A549 (cell line): Measurements from ENCODE around the gene MRPL2. TPM values are rescaled to one million over a fixed set of nuclear protein-coding genes. Genes with fewer than 3 reads are reported as not detected.
A peak's percentile ranks its signal among the peaks of the same experiment; 100 is the strongest.

ENCODE experiments used
- ATAC-seq, 2 experiments: fragments of 200-7000 bp in 1 of 2; fragments of >200 bp in 1 of 2; cut with Nextera tagmentation in 1 of 2; cut with Tn5 transposase in 1 of 2; 3 replicates each; pipeline versions ENCODE4 v1.8.0 to v1.9.1; 2018 to 2020; ENCODE audit warnings: mild to moderate bottlenecking in 1 of 2, moderate library complexity in 1 of 2
- CTCF ChIA-PET: fragments of 300-600 bp; sonication (Branson Sonifier 250); formaldehyde crosslinking; extraction: SDS; loops from one replicate; lab custom pipeline; 2021; ENCODE audit warnings: antibody characterized with exemption, inconsistent platforms; lab: Yijun Ruan, JAX
- POLR2A ChIA-PET: fragments of 350-600 bp; formaldehyde crosslinking; extraction: SDS; loops from one replicate; lab custom pipeline; 2021; ENCODE audit warnings: antibody characterized with exemption, inconsistent platforms; lab: Yijun Ruan, JAX
- DNase-seq, 2 experiments: peaks; one replicate each; pipeline versions ENCODE4 v3.0.0 to v3.0.0-alpha.2; 2011 to 2016; ENCODE audit warnings: low read depth in 1 of 2, low spot score in 1 of 2
- FAIRE-seq: peaks from 2 replicates; lab custom pipeline; 2011; peaks lifted over from hg19 to GRCh38; lab: Jason Lieb, UNC
- H3K27ac ChIP-seq, 2 experiments: fragments of >200 bp; sonication (Bioruptor Twin); formaldehyde crosslinking; 3 replicates each; pipeline ENCODE4 v1.5.1; 2016 to 2017
- H3K4me1 ChIP-seq: fragments of >200 bp; sonication (Bioruptor Twin); formaldehyde crosslinking; 3 replicates; pipeline ENCODE4 v1.6.1; 2016
- H3K4me2 ChIP-seq: fragments of >200 bp; sonication (Bioruptor Twin); formaldehyde crosslinking; 3 replicates; pipeline ENCODE4 v1.6.1; 2016
- H3K4me3 ChIP-seq: fragments of >200 bp; sonication (Bioruptor Twin); formaldehyde crosslinking; 3 replicates; pipeline ENCODE4 v1.5.1; 2016
- H3K9me3 ChIP-seq: fragments of >200 bp; sonication (Bioruptor Twin); formaldehyde crosslinking; 3 replicates; pipeline ENCODE4 v1.6.1; 2016
- BHLHE40 ChIP-seq: IDR thresholded peaks from 2 replicates; pipeline ENCODE4 v1.6.1; 2012; ENCODE audit warnings: low read depth, low read length, inconsistent platforms
- CBX2 ChIP-seq: fragments of 200-600 bp; sonication (generic); IDR thresholded peaks from 2 replicates; pipeline ENCODE4 v1.6.1; 2016; ENCODE audit warnings: low read depth, mild to moderate bottlenecking, borderline replicate concordance
- CBX8 ChIP-seq: fragments of 200-600 bp; sonication (generic); IDR thresholded peaks from 2 replicates; pipeline ENCODE4 v1.6.1; 2016
- FOSL2 ChIP-seq, 2 experiments: fragments of 450-650 bp in 1 of 2; fragments of >200 bp in 1 of 2; sonication (Bioruptor Twin) in 1 of 2; formaldehyde crosslinking; IDR thresholded peaks; 2 replicates each; pipeline versions ENCODE4 v1.5.0 to v1.6.1; 2016 to 2020; ENCODE audit warnings: mild to moderate bottlenecking in 1 of 2, moderate library complexity in 1 of 2
- GATA3 ChIP-seq: IDR thresholded peaks from 2 replicates; pipeline ENCODE4 v1.6.1; 2012; ENCODE audit warnings: borderline replicate concordance
- HES2 ChIP-seq: fragments of >200 bp; sonication (Bioruptor Twin); formaldehyde crosslinking; IDR thresholded peaks from 2 replicates; pipeline ENCODE4 v1.6.1; 2016
- HEYL ChIP-seq: fragments of 250-450 bp; sonication (Bioruptor Pico); IDR thresholded peaks from 2 replicates; pipeline ENCODE4 v1.8.0; 2021; ENCODE audit warnings: mild to moderate bottlenecking, moderate library complexity
- JUN ChIP-seq, 2 experiments: fragments of >200 bp; sonication (Bioruptor Twin); formaldehyde crosslinking; IDR thresholded peaks; 2 replicates in 1 of 2; 3 replicates in 1 of 2; pipeline ENCODE4 v1.6.1; 2016 to 2017
- JUNB ChIP-seq: fragments of >200 bp; sonication (Bioruptor Twin); formaldehyde crosslinking; IDR thresholded peaks from 2 replicates; pipeline ENCODE4 v1.6.1; 2016
- MAFK ChIP-seq: fragments of 450-650 bp; IDR thresholded peaks from 2 replicates; pipeline ENCODE4 v1.6.1; 2014; ENCODE audit not compliant: partially characterized antibody
- MYC ChIP-seq: IDR thresholded peaks from 2 replicates; pipeline ENCODE4 v1.6.1; 2012; ENCODE audit warnings: mild to moderate bottlenecking, inconsistent platforms, low read length, improper control_type of control experiment, borderline replicate concordance
- NFE2L2 ChIP-seq: fragments of 150-350 bp; conservative IDR thresholded peaks from 2 replicates; pipeline ENCODE4 v1.6.1; 2014; ENCODE audit warnings: low read length
- NR3C1 ChIP-seq: fragments of >200 bp; sonication (Bioruptor Twin); formaldehyde crosslinking; IDR thresholded peaks from 3 replicates; pipeline ENCODE4 v1.6.1; 2017
- PHF8 ChIP-seq: fragments of 200-600 bp; sonication (generic); IDR thresholded peaks from 2 replicates; pipeline ENCODE4 v1.6.1; 2016; ENCODE audit warnings: low read depth, mild to moderate bottlenecking, antibody characterized with exemption, moderate library complexity, borderline replicate concordance
- SMC3 ChIP-seq: fragments of >200 bp; sonication (Bioruptor Twin); formaldehyde crosslinking; IDR thresholded peaks from 3 replicates; pipeline ENCODE4 v1.6.1; 2018; ENCODE audit warnings: inconsistent platforms
- SREBF2 ChIP-seq: fragments of 450-650 bp; IDR thresholded peaks from 2 replicates; pipeline ENCODE4 v1.6.1; 2014; ENCODE audit warnings: mild to moderate bottlenecking, moderate library complexity
- TFCP2L1 ChIP-seq: fragments of 250-450 bp; sonication (Bioruptor Pico); IDR thresholded peaks from 2 replicates; pipeline ENCODE4 v1.5.0; 2021; ENCODE audit warnings: mild to moderate bottlenecking
- ZC3H11A ChIP-seq: fragments of 450-650 bp; IDR thresholded peaks from 2 replicates; pipeline ENCODE4 v1.6.1; 2014; ENCODE audit warnings: antibody characterized with exemption, mild to moderate bottlenecking
- WGBS: methylation state at CpG from one replicate; pipeline ENCODE4 v1.1.6; 2017; ENCODE audit errors: missing lambda C conversion rate; 5-methylcytosine and 5-hydroxymethylcytosine counted together
- polyA plus RNA-seq, 4 experiments: library from polyadenylated mRNA; depleted of rRNA in 3 of 4; stranded (reverse); fragments of >200 nt; fragmentation: RNase III in 1 of 4; extraction: RNeasy Plus Mini Kit Qiagen cat#74134 plus additional on column Dnase treatment in 1 of 4; gene quantifications; 2 replicates in 3 of 4; 3 replicates in 1 of 4; pipeline ENCODE4 v1.2.3, GENCODE V29; 2011 to 2017
- TF ChIP-seq, protein P1 (sequence below): fragments of 200-600 bp; sonication (generic); IDR thresholded peaks from 2 replicates; pipeline ENCODE4 v1.6.1; 2016; ENCODE audit warnings: antibody characterized with exemption, mild to moderate bottlenecking, moderate library complexity

Gene MRPL2
- polyA plus RNA-seq, 2 of the 4 experiments (the other 2 are of a cell fraction), result 33.7 to 51.9 TPM

- TF ChIP-seq BHLHE40, result peak; percentile 92
- peak; percentile 33 for TF ChIP-seq MAFK
Observed at GRCh38 chr6:43013843-43014433, 45.3 kb downstream of the MRPL2 start, which contains the start of the genes KLHDC3 and MEA1 (continued).

DNA sequence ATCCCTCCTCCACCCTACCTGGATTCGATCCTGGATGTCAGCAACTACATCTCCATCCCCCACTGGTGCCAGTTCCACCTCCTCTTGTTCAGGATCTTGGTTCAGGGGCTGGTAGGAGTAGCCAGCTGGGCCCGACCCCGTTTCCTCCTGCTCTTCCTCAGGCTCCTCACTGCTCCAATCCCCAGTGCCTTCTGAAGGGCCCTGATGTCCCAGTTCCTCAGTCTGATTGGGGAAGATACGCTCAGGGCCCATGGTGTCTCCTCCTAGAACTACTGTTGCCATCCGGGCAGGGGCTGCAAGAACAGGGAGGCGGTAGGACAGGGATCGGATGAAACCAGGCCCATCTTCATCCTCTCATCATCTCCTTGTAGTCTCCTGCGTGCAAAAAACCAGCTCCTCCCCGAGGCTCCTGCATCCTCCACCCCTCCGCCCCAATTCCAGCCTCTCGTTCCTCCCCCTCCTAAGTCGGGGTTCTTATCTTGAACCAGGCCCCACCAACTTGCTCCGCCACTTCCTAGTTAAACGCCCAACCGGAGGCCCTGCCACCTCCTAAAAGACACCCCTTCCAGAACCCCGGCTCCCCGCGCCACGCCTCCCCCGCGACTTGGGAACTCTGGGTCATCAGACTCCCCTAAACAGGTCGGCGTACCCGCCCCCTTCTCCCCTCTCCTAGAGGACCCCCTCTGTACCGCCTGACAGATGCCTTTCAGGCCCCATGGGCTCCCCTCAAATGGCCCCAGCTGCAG lies 46.0 kb downstream of the MRPL2 start:
- Histone ChIP-seq H3K9me3 (no peaks in the 10 kb centered on the region), H3K27ac (peak overlapping the region; percentile 87 to 91), H3K4me3 (peak overlapping the region; percentile 92), H3K4me2 (peak overlapping the region; percentile 79), H3K4me1 (peaks cover 13% of the 10 kb centered on the region; the same call in 1 of the 3 replicates)
- ChIA-PET CTCF (interaction anchor here (1.2 to 2.0 kb wide), 2 partner anchors 111 to 130 kb away, joined by 3 to 11 read pairs; no protein-coding TSS in a partner anchor), POLR2A (interaction anchor here (1.2 to 2.4 kb wide), 6 partner anchors 29 to 46 kb away, joined by 3 to 15 read pairs (median 6); partner anchors contain the start of genes CUL7, KLC4, MRPL2 and PPP2R5D)
- no peak for FAIRE-seq
- TF ChIP-seq PHF8, result peak; percentile 38; the same call in 1 of the 2 replicates
- TF ChIP-seq, protein P1, sequence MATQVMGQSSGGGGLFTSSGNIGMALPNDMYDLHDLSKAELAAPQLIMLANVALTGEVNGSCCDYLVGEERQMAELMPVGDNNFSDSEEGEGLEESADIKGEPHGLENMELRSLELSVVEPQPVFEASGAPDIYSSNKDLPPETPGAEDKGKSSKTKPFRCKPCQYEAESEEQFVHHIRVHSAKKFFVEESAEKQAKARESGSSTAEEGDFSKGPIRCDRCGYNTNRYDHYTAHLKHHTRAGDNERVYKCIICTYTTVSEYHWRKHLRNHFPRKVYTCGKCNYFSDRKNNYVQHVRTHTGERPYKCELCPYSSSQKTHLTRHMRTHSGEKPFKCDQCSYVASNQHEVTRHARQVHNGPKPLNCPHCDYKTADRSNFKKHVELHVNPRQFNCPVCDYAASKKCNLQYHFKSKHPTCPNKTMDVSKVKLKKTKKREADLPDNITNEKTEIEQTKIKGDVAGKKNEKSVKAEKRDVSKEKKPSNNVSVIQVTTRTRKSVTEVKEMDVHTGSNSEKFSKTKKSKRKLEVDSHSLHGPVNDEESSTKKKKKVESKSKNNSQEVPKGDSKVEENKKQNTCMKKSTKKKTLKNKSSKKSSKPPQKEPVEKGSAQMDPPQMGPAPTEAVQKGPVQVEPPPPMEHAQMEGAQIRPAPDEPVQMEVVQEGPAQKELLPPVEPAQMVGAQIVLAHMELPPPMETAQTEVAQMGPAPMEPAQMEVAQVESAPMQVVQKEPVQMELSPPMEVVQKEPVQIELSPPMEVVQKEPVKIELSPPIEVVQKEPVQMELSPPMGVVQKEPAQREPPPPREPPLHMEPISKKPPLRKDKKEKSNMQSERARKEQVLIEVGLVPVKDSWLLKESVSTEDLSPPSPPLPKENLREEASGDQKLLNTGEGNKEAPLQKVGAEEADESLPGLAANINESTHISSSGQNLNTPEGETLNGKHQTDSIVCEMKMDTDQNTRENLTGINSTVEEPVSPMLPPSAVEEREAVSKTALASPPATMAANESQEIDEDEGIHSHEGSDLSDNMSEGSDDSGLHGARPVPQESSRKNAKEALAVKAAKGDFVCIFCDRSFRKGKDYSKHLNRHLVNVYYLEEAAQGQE, result no peak
- no peak for DNase-seq
- 3% methylated on average over 18 of the region's 25 CpGs for WGBS
- peak; percentile 1 to 56; a peak in 4 of 6 replicates for ATAC-seq

- no peak for FAIRE-seq
- no peak for TF ChIP-seq GATA3
- no peak for TF ChIP-seq JUNB
- TF ChIP-seq CBX2, result no peak
- TF ChIP-seq CBX8, result no peak
- no peak for TF ChIP-seq NR3C1
- TF ChIP-seq TFCP2L1, result no peak
- no peak for TF ChIP-seq NFE2L2
- TF ChIP-seq, protein P1, result no peak
- TF ChIP-seq MYC, result no peak
- TF ChIP-seq HES2, result no peak
- TF ChIP-seq SMC3, result no peak
- TF ChIP-seq BHLHE40, result no peak
- no peak for TF ChIP-seq HEYL
- TF ChIP-seq SREBF2, result no peak
- TF ChIP-seq JUN (IDR thresholded peaks at IDR 0.05), result no peak
- no peak for TF ChIP-seq MAFK
- no peak for TF ChIP-seq ZC3H11A
- TF ChIP-seq FOSL2 (IDR thresholded peaks at IDR 0.05), result no peak
- TF ChIP-seq FOSL2 (CRISPR knock-in tag; IDR thresholded peaks at IDR 0.05), result no peak
- no peak for TF ChIP-seq PHF8
- peak overlapping the region; percentile 79 for H3K4me2 ChIP-seq
Observed at GRCh38 chr6:43012364-43012763, 46.9 kb downstream of the MRPL2 start.

More at GRCh38 chr6:43012364-43012763, 46.9 kb downstream of the MRPL2 start:
- no peaks in the 10 kb centered on the region for H3K9me3 ChIP-seq
- DNase-seq, result no peak
- ATAC-seq, result no peak
- 94% methylated on average over 6 of the region's 6 CpGs for WGBS
- CTCF ChIA-PET, result interaction anchor here (2.0 kb wide), 1 partner anchor 131 kb away, joined by 11 read pairs; no protein-coding TSS in a partner anchor
- peaks cover 13% of the 10 kb centered on the region; the same call in 1 of the 3 replicates for H3K4me1 ChIP-seq
- no peak overlapping the region for H3K27ac ChIP-seq
- POLR2A ChIA-PET, result interaction anchor here (1.4 to 1.6 kb wide), 2 partner anchors 28 to 41 kb away, joined by 3 read pairs; partner anchors contain the start of genes CUL7 and PPP2R5D
- no peak overlapping the region for H3K4me3 ChIP-seq
